Urothelium cell line (cell line): ENCODE data around the gene TAX1BP1.

ENCODE experiments used
- DNase-seq: peaks from one replicate; pipeline ENCODE4 v3.0.0; 2011; ENCODE audit warnings: low spot score, mixed read lengths
- FAIRE-seq: peaks from 2 replicates; lab custom pipeline; 2011; peaks lifted over from hg19 to GRCh38; lab: Jason Lieb, UNC

TAX1BP1 gene

GRCh38 chr7:27873981-27874957, 134.3 kb downstream of the TAX1BP1 start:
- FAIRE-seq (peak; percentile 78), DNase-seq (peak; percentile 67)

- FAIRE-seq (no peak), DNase-seq (no peak)
These were observed 135.1 kb downstream of the TAX1BP1 start for GRCh38 chr7:27875061-27875460.

DNA sequence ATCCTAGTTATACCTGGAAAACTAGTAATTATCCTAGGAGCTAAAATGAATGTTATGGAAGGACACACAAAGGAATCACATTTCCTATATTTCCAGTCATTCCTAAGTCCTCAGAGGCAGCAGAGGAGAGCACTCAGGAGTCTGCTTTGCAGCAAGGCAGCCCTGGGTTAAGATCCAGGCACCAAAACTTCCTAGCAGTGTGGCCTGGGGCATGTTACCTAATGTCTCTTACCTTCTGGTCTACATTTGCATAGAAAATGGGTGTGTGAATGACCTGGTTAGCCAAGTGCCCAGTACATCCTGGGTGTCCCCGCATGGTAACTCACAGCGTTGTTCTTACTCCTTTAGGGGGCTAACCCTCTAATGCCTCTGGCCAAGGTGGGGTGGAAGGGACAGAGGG, 135.9 kb downstream of the TAX1BP1 start:
- DNase-seq (no peak), FAIRE-seq (no peak)

DNA sequence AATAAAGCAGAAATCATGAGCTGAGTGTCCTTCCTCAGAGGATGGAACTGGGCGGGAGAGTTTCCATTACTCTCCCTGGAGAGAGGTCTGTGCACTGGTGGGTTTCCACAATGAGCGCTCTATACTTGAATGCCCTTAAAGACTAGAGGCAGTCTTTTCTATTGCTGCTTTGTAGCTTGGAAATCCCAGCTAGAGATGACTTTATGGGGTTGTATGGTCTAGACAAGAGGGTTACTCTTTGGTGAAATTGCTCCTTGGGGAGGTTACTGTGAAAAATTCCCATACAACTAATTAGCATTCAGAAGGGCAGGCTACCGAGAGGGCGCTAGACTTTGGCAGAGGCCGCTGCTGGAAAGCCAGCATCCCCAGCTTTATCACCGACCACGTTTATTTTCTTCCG, 136.8 kb downstream of the TAX1BP1 start:
- no peak for DNase-seq
- no peak for FAIRE-seq
